COLO668 (cell line): ENCODE data around the gene DOCK3.
"Not testable (repeated sequence)": the region's sequence is repeated elsewhere in the genome, so short reads cannot be mapped to it uniquely, and the experiment has no call there.

Source experiments
- DNase-seq: peaks from one replicate; lab custom pipeline; 2025; ENCODE audit not compliant: unreplicated experiment; lab: John Stamatoyannopoulos, UW

The DOCK3 gene

DNA sequence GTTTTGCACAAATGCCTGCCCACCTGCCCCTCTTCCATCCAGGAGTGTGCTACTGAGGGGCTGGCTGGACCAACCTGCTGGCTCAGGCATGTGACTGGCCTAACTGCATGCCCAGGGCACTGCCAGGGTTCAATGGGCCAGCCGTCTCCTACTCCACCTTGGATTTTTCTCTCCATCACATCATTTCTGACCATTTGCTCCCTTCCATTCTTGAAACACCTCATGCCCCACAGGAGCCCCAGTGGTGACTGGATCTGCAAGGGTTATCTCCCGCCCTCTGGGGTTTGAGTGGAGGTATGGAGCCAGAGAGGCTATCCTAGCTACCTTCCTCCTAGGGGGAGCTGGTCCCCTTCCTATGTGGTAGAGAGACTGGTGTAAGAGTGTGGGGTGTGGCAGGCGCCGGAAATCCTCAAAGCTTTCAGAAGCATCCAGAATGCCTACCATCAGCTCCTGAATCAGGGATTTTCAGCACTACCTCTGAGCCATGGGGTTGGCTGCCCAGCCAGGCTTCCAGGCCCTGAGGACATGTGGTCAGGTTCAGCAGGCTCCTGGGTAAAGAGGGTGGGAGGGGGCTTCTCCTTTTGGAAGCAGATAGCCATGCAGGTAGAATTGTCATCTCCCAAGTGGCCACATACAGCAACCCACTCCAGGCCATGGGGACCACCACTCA is 707.5 kb downstream of the DOCK3 start:
- DNase-seq, result no peak

DNA sequence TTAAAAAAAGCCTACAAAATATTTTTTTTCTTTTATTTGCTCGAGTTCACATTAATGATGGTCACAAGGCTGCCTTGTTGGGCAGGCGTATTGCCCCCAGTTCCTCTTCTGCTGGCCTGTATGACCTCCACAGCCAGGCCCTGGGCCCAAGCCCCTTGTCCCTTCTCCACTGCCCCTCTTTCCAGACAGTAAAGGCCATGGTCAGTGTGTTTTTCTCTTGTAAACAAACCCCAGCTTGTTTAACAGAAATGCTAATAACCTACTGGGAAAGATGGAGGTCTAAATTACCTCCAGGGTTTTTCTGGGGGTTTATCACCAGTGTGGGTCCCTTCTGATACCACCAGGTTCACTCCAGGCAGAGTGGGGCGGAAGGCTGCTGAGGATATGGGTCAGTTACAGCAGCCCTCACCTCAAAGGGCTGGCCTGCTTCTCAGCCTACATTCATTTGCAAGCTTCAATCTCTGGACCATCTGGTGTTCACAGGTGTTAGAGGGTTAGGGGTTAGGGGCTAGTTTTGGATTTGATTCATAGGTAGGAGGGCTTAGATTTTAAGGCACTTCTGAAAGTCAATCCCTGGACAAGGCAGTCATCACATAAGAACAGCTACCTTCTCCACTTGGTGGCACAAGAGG is 708.3 kb downstream of the DOCK3 start:
- DNase-seq, result no peak

DNA sequence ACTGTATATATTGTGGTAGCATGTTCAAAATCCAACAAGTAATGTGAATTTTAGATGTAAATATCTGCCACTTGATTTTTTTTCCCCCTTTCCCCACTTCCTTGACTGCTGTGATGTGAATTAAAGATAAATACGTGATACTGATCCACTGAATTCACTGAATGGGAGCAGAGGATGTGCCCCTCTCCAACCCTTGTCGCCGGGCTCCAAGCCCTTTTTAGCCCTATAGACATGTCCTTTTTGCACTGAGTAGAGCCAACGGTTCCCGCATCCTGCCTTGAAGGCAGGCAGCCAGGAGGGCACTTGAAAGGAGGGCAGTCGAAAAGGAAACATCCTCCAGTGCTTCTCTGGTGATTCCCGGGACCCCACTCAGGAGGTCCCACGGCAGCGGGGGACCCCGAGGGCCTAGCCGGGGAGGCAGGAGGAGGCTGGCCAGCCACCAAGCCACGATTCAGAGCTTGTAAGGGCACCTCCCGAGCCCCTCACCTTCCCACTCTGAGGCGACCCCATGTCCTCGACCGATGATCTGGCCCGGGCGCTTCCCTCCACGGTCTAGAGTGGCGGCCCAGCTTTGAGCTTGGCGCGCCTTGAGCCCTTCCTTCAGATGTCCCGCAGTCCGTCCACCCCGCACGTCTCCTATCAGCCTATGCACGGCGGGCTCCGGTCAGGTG is 709.5 kb downstream of the DOCK3 start:
- DNase-seq, result peak; percentile 39

DNA sequence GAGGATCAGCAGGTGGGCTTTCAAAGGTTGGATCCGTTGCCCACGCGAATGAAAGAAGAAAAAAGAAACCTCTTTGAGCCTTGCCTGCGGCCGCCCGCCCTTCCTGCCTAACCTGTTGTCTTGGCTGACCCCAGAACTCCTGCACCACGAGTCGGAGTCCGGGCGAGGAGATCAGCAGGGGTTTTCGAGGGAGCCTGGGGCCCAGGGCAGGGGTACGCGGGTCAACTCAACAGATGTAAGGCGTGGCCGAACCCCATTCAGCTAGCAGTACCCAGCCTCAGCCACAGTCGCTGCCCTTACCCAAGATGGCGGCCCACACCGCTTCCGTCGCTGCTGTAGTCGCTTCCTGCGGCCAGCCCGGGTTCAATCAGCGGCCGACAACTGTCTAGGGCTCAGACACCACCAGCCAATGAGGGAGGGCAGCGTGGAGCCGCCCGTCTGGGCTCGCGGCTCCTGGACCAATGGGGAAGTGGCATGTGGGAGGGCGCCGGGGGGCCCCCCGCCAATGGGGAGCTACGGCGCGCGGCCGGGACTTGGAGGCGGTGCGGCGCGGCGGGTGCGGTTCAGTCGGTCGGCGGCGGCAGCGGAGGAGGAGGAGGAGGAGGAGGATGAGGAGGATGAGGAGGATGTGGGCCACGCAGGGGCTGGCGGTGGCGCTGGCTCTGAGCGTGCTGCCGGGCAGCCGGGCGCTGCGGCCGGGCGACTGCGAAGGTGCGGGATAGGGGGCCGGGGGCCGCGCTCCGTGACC is 710.2 kb downstream of the DOCK3 start, which contains the start of gene MANF:
MANF (plus strand) TSS at position 566 of the 748 bp plus-strand sequence; CDS start at position 618, 52 bp downstream.
- DNase-seq, result peak; percentile 95

- no peak for DNase-seq
These were observed 710.9 kb downstream of the DOCK3 start for GRCh38 chr3:51385621-51386091.

GRCh38 chr3:51386159-51386851 is 711.6 kb downstream of the DOCK3 start:
- no peak for DNase-seq

GRCh38 chr3:51386852-51387229 is 712.1 kb downstream of the DOCK3 start:
- no peak for DNase-seq

- DNase-seq, result not testable (repeated sequence)
These were observed 712.6 kb downstream of the DOCK3 start for GRCh38 chr3:51387281-51387680.

DNA sequence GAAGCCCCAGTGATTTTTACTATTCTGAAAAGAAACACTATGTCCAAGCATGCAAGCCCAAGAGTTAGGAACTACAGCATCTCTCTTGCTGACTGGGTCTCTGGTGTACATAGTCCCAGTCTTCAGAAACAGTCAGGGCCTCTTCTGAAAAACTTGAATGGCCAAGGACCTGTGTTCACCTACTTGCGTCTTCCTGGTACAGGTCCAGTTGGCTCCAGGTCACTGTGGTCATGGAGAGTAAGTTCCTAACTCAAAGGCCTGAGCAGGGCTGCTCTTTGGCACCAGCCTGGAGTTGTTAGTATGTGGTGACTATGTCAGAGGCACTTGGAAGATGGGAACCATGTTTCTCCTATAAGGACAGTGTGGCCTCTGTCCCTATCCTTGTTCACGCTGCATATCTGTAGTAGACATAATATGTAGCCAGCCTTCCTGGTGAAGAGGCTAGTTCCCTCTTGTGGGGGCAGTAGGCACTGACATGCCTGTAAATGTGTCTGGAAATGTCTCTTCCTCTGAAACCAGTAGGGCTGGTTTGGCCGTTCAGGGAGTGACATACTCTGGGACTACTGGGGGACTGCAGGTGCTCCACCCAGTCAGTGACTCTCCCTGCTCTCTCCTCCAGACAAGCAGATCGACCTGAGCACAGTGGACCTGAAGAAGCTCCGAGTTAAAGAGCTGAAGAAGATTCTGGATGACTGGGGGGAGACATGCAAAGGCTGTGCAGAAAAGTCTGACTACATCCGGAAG is 713.7 kb downstream of the DOCK3 start:
- DNase-seq, result peak; percentile 33

- peak; percentile 28 for DNase-seq
These were observed 714.9 kb downstream of the DOCK3 start for GRCh38 chr3:51389423-51390183.

DNA sequence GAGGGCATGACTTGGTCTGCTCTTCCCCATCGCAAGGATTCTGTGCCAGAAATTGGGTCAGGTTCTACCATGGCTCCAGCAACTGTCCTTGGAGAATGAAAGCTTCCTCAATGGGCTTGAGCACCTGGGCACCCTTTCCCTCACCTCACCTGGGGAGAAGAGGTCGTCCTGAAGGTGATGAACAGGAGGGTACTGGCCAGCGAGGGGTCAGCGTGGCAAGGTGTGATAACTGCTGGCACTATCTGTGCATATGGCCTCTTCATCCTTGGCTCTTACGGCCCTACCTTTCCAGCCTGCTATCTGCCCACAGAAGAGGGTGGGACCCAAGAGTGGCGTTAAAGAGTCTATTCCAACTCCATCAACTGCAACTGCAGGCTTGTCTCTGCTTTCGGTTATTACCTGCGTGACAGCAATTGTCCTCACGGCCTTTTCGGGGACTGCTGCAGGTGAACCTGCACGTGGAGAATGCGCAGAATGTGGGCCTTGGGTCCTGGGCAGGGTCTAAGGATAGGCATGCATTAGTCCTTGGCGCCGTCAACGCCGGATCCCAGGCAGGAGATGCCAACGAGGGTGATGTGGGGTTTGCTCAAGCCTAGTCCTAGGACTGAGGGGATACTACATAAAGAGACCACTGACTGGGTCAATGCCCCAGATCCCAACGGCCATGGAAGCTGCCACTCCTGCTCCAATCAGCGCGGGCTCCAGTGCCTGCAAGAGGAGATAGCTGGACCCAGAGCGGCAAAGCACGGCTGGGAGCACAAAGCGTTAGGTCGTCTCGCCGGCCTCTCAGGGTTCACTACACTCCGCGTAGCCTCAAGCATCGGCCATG is 715.7 kb downstream of the DOCK3 start:
- no peak for DNase-seq

- peak; percentile 94 for DNase-seq
These were observed 716.4 kb downstream of the DOCK3 start, which contains the start of gene RBM15B for GRCh38 chr3:51391075-51391565. Gene RBM15B (plus strand): TSS chr3:51391285. CDS start chr3:51391400, 115 bp downstream.

- peak; percentile 53 for DNase-seq
These were observed 717.0 kb downstream of the DOCK3 start for GRCh38 chr3:51391566-51392354.

DNA sequence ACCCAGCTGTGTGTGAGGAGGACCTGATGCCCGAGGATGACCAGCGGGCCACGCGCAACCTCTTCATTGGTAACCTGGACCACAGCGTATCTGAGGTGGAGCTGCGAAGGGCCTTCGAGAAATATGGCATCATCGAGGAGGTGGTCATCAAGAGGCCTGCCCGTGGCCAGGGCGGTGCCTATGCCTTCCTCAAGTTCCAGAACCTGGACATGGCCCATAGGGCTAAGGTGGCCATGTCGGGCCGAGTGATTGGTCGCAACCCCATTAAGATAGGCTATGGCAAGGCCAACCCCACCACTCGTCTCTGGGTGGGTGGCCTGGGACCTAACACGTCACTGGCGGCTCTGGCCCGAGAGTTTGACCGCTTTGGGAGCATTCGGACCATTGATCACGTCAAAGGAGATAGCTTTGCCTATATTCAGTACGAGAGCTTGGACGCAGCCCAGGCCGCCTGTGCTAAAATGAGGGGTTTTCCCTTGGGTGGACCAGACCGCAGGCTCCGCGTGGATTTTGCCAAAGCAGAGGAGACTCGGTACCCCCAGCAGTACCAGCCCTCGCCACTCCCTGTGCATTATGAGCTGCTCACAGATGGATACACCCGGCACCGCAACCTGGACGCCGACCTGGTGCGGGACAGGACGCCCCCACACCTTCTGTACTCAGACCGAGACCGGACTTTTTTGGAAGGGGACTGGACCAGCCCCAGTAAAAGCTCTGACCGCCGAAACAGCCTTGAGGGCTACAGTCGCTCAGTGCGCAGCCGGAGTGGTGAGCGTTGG is 717.8 kb downstream of the DOCK3 start:
- no peak for DNase-seq

GRCh38 chr3:51393134-51393495 is 718.4 kb downstream of the DOCK3 start:
- no peak for DNase-seq

DNA sequence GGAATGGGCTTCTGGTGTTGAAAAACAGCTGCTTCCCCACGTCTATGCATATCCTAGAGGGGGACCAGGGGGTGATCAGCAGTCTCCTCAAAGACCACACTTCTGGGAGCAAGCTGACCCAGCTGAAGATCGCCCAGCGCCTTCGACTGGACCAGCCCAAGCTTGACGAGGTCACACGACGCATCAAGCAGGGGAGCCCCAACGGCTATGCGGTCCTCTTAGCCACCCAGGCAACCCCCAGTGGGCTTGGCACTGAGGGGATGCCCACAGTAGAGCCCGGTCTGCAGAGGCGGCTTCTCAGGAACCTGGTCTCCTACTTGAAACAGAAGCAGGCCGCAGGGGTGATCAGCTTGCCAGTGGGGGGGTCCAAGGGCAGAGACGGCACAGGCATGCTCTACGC is 718.8 kb downstream of the DOCK3 start:
- DNase-seq, result no peak

- no peak for DNase-seq
These were observed 719.8 kb downstream of the DOCK3 start for GRCh38 chr3:51394541-51394940.
